Endothelial cell of umbilical vein (primary cell): Measurements from ENCODE around the gene SMCO2. TPM values are rescaled to one million over a fixed set of nuclear protein-coding genes. Genes with fewer than 3 reads are reported as not detected.

Source experiments
- BruUV-seq: library from RNA; stranded (reverse); fragments of 400-500 nt; replicated peaks from 2 replicates; lab custom pipeline; 2021; lab: Mats Ljungman, UMichigan
- CTCF ChIA-PET: fragments of 300-600, 350-600 bp; sonication (Branson Sonifier 250); formaldehyde crosslinking; loops from one replicate; lab custom pipeline; 2021; ENCODE audit warnings: antibody characterized with exemption, inconsistent platforms; lab: Charles Lee
- POLR2A ChIA-PET: fragments of 300-600, 350-600 bp; sonication (Branson Sonifier 250); formaldehyde crosslinking; loops from one replicate; lab custom pipeline; 2021; ENCODE audit warnings: antibody characterized with exemption, inconsistent platforms; lab: Charles Lee
- DNase-seq: peaks from one replicate; pipeline ENCODE4 v3.0.0-alpha.2; 2011; ENCODE audit warnings: low read depth, low spot score
- FAIRE-seq: peaks from 2 replicates; lab custom pipeline; 2011; peaks lifted over from hg19 to GRCh38; lab: Jason Lieb, UNC
- H2AFZ ChIP-seq: 2 replicates; pipeline ENCODE4 v1.6.0; 2012; ENCODE audit warnings: low read depth, low read length, control low read depth, inconsistent platforms
- H3K27ac ChIP-seq: 2 replicates; pipeline ENCODE4 v1.5.1; 2011; ENCODE audit warnings: low read depth, mild to moderate bottlenecking, control low read depth, low read length, moderate library complexity; ENCODE audit not compliant: insufficient read depth
- H3K27me3 ChIP-seq, 2 experiments: 2 replicates each; pipeline versions ENCODE4 v1.6.0 to v1.6.1; 2011; ENCODE audit warnings: low read length in 2 of 2, mixed read lengths in 1 of 2; ENCODE audit not compliant: control insufficient read depth in 2 of 2, insufficient read depth in 2 of 2
- H3K36me3 ChIP-seq, 2 experiments: 2 replicates in 1 of 2; 3 replicates in 1 of 2; pipeline ENCODE4 v1.5.1; 2011; ENCODE audit warnings: low read length in 2 of 2, mild to moderate bottlenecking in 1 of 2, moderate library complexity in 1 of 2; ENCODE audit not compliant: control insufficient read depth in 2 of 2, insufficient read depth in 2 of 2; ENCODE audit errors: extremely low read depth in 1 of 2
- H3K4me1 ChIP-seq: 3 replicates; pipeline ENCODE4 v1.5.1; 2011; ENCODE audit warnings: mild to moderate bottlenecking, low read length; ENCODE audit not compliant: control insufficient read depth, insufficient read depth; ENCODE audit errors: extremely low read depth
- H3K4me2 ChIP-seq: 2 replicates; pipeline ENCODE4 v1.6.1; 2011; ENCODE audit warnings: low read length, control low read depth, mixed read lengths; ENCODE audit not compliant: insufficient read depth
- H3K4me3 ChIP-seq, 3 experiments: fragments of 200-600 bp in 1 of 3; sonication (generic), shearing (Covaris generic) in 1 of 3; replicated peaks in 1 of 3; 2 replicates each; pipeline ENCODE4 v1.5.1; 2011 to 2016; ENCODE audit warnings: control low read depth in 3 of 3, low read length in 3 of 3, mild to moderate bottlenecking in 2 of 3, inconsistent platforms in 1 of 3, low read depth in 1 of 3, moderate library complexity in 1 of 3; ENCODE audit not compliant: insufficient read depth in 1 of 3
- H3K79me2 ChIP-seq: 2 replicates; pipeline ENCODE4 v1.6.0; 2012; ENCODE audit warnings: low read length, inconsistent platforms; ENCODE audit not compliant: control insufficient read depth, insufficient read depth
- H3K9ac ChIP-seq: replicated peaks from 2 replicates; pipeline ENCODE3; 2011; ENCODE audit warnings: low read length, control low read depth; ENCODE audit not compliant: insufficient read depth; ENCODE audit errors: extremely low read depth
- H3K9me1 ChIP-seq: replicated peaks from 3 replicates; pipeline ENCODE4 v1.6.0; 2011; ENCODE audit warnings: mild to moderate bottlenecking, low read length; ENCODE audit not compliant: control insufficient read depth, insufficient read depth; ENCODE audit errors: extremely low read depth
- H3K9me3 ChIP-seq: replicated peaks from 2 replicates; pipeline ENCODE4 v1.5.1; 2012; ENCODE audit warnings: low read length, inconsistent platforms; ENCODE audit not compliant: control insufficient read depth, insufficient read depth
- H4K20me1 ChIP-seq: replicated peaks from 2 replicates; pipeline ENCODE3; 2011; ENCODE audit warnings: mild to moderate bottlenecking, low read length; ENCODE audit not compliant: control insufficient read depth, insufficient read depth; ENCODE audit errors: extremely low read depth
- EZH2 ChIP-seq: IDR thresholded peaks from 2 replicates; pipeline ENCODE4 v1.6.1; 2012; ENCODE audit warnings: borderline replicate concordance, low read depth, mild to moderate bottlenecking, moderate library complexity, low read length, inconsistent platforms; ENCODE audit not compliant: severe bottlenecking
- FOS ChIP-seq: IDR thresholded peaks from 2 replicates; pipeline ENCODE4 v1.6.1; 2011; ENCODE audit warnings: mild to moderate bottlenecking, low read length, moderate library complexity, borderline replicate concordance; ENCODE audit not compliant: insufficient read depth
- GATA2 ChIP-seq: IDR thresholded peaks from 2 replicates; pipeline ENCODE4 v1.7.0; 2011; ENCODE audit warnings: low read depth, mild to moderate bottlenecking, moderate library complexity, mixed read lengths, low read length; ENCODE audit not compliant: insufficient read length, insufficient read depth
- JUN ChIP-seq: IDR thresholded peaks from 2 replicates; pipeline ENCODE4 v1.6.1; 2011; ENCODE audit warnings: borderline replicate concordance, low read depth; ENCODE audit not compliant: insufficient read length, insufficient read depth
- MYC ChIP-seq: IDR thresholded peaks from one replicate; pipeline ENCODE4 v1.6.1; 2011; ENCODE audit warnings: mild to moderate bottlenecking, low read depth, low read length
- POLR2A ChIP-seq: IDR thresholded peaks from 2 replicates; pipeline ENCODE4 v1.6.1; 2012; ENCODE audit warnings: low read depth, mild to moderate bottlenecking, control low read depth, low read length
- POLR2AphosphoS5 ChIP-seq: IDR thresholded peaks from 2 replicates; pipeline ENCODE4 v1.6.1; 2012; ENCODE audit warnings: low read depth, mild to moderate bottlenecking, control low read depth, low read length, moderate library complexity; ENCODE audit not compliant: insufficient read depth
- dilution Hi-C: fragments of 300-500 bp; cut with MboI; formaldehyde crosslinking; loops from one replicate; pipeline ENCODE4 v1.15.0; 2019; ENCODE audit warnings: low sequenced_read_pairs; ENCODE audit not compliant: extremely low pct_ligation_motif_present
- intact Hi-C: fragments of 100-400 bp; cut with micrococcal nuclease; formaldehyde crosslinking; loops from one replicate; pipeline ENCODE4 v1.10.0; 2022
- polyA plus RNA-seq, 4 experiments: library from polyadenylated mRNA; depleted of rRNA in 3 of 4; stranded (reverse) in 3 of 4; unstranded in 1 of 4; fragments of >200 nt; gene quantifications; 2 replicates each; pipeline versions ENCODE4 v1.2.1 to v1.2.3, GENCODE V29; 2011 to 2012; ENCODE audit warnings: missing spikeins in 1 of 4
- total RNA-seq: library from RNA; stranded (reverse); gene quantifications from 2 replicates; pipeline ENCODE4 v1.2.3, GENCODE V29; 2021
- TF ChIP-seq, protein P1 (sequence below): IDR thresholded peaks from 2 replicates; pipeline ENCODE4 v1.6.1; 2011; ENCODE audit not compliant: insufficient read depth, insufficient read length
- TF ChIP-seq, protein P2 (sequence below), 2 donors: IDR thresholded peaks; 1 replicate in 1 of 2; 2 replicates in 1 of 2; pipeline ENCODE4 v1.5.1; 2011; ENCODE audit warnings: low read length in 2 of 2, mild to moderate bottlenecking in 2 of 2, moderate library complexity in 2 of 2, control low read depth in 1 of 2, inconsistent platforms in 1 of 2, low read depth in 1 of 2; ENCODE audit not compliant: insufficient read depth in 1 of 2; ENCODE audit errors: extremely low read depth in 1 of 2

SMCO2 gene
- total and polyA plus RNA-seq, 2 donors (not counting 3 experiments of a cell fraction or from before 2014, with no cell fraction given) = 0.33 to 0.49 TPM

DNA sequence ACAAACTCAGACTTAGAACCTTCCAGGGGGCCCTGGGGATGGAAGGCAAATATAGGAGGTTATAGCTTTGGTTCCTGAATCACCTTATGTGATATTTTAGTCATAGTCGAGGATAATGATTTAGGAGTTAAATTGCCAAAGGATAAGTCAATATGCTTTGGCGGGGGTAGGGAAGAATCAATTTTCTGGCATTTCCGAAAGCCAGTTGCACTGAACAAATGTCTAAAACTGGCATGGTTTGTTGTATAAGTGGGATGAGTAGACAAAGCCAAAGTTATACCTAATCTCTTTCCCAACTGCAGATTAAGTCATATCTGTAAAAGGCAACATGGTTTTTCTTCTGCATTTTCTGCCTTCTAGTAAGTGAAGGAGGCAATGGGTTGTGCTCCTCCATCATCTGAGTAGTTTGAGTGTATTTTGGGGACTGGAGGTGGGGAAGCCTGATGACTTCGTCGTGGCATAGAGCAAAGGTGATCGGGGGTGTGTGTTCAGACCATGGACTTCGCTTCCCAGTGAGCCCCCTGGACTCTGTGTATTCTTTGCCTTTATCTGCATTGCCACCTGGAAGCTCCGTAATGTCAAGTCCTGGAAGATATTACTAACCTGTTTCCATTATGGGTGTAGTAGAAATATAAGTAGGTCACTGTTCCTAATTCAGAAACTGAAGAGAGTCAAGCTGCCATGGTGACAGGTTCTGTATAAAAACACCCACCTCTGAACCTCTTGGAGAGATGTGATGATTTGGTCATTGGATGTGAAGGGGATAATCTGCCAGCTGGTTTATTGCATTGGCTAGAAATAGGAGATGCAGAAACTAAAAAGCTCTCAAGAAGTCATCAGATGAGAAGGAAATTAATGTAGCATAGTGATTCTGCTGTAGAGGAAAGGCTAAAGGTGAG is 102.0 kb downstream of the SMCO2 start:
- BruUV-seq = TSS peak; percentile 84
- CTCF ChIA-PET = interaction anchor here (1.0 to 2.9 kb wide), 5 partner anchors 10 to 75 kb away, joined by 3 to 10 read pairs (median 6); no protein-coding TSS in a partner anchor
- H3K27me3 ChIP-seq = no peaks in the 10 kb centered on the region
- no peak overlapping the region for H3K9ac ChIP-seq
- peaks cover 87% of the 10 kb centered on the region for H3K79me2 ChIP-seq
- no peaks in the 10 kb centered on the region for H4K20me1 ChIP-seq
- DNase-seq = no peak
- no peaks in the 10 kb centered on the region for H3K36me3 ChIP-seq
- H3K4me1 ChIP-seq = peaks cover 52% of the 10 kb centered on the region
- H3K27ac ChIP-seq = peak overlapping the region; percentile 79
- dilution Hi-C loops (no loop called here), intact Hi-C loops (loop anchor here (1.0 to 2.0 kb wide), 3 partner anchors 23 to 88 kb away; no protein-coding TSS in a partner anchor)
- H3K9me1 ChIP-seq = no peaks in the 10 kb centered on the region
- TF ChIP-seq MYC (no peak), GATA2 (no peak), JUN (no peak), POLR2A (no peak), EZH2 (no peak), POLR2AphosphoS5 (no peak), FOS (no peak)
- TF ChIP-seq, protein P1, sequence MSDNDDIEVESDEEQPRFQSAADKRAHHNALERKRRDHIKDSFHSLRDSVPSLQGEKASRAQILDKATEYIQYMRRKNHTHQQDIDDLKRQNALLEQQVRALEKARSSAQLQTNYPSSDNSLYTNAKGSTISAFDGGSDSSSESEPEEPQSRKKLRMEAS = no peak
- TF ChIP-seq, protein P2, sequence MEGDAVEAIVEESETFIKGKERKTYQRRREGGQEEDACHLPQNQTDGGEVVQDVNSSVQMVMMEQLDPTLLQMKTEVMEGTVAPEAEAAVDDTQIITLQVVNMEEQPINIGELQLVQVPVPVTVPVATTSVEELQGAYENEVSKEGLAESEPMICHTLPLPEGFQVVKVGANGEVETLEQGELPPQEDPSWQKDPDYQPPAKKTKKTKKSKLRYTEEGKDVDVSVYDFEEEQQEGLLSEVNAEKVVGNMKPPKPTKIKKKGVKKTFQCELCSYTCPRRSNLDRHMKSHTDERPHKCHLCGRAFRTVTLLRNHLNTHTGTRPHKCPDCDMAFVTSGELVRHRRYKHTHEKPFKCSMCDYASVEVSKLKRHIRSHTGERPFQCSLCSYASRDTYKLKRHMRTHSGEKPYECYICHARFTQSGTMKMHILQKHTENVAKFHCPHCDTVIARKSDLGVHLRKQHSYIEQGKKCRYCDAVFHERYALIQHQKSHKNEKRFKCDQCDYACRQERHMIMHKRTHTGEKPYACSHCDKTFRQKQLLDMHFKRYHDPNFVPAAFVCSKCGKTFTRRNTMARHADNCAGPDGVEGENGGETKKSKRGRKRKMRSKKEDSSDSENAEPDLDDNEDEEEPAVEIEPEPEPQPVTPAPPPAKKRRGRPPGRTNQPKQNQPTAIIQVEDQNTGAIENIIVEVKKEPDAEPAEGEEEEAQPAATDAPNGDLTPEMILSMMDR (IDR thresholded peaks at IDR 0.05; ENCODE audit: extremely low read depth in 1 of 2, insufficient read depth in 1 of 2, low read depth in 1 of 2, low read length in 2 of 2) = no peak
- no peaks in the 10 kb centered on the region for H3K9me3 ChIP-seq
- FAIRE-seq = no peak
- H3K4me3 ChIP-seq = no peak overlapping the region
- H2AFZ ChIP-seq = no peak overlapping the region
- POLR2A ChIA-PET = interaction anchor here (1.9 kb wide), 1 partner anchor 25 kb away, joined by 7 read pairs; no protein-coding TSS in a partner anchor
- peak overlapping the region; percentile 69 for H3K4me2 ChIP-seq
